ENCODE results near the gene GNG2. TPM values are rescaled to one million over a fixed set of nuclear protein-coding genes. Genes with fewer than 3 reads are reported as not detected.

Gene GNG2
- total and polyA plus RNA-seq, 2 experiments from 2014 or later: 9.9 to 14.8 TPM

DNA sequence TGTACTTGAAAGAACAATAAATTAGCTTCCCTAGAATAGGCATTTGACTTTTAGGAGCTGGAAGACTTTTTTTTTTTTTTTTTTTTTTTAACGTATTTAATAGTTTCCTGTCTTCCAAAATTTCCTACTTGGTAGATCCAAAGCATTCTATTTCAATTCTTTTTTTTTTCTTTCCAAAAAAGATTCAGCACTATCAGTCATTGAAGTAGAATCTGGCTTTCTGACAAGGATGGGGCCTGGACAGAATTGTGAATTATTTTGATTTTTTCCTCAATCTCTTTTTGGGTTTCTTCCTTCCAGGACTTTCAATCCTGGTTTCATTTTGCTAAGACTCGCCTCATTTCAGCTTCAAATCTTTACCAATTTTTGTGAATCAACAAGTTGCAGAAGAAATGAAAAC lies 21.2 kb downstream of the GNG2 start (continued):
- TF ChIP-seq, protein P1, sequence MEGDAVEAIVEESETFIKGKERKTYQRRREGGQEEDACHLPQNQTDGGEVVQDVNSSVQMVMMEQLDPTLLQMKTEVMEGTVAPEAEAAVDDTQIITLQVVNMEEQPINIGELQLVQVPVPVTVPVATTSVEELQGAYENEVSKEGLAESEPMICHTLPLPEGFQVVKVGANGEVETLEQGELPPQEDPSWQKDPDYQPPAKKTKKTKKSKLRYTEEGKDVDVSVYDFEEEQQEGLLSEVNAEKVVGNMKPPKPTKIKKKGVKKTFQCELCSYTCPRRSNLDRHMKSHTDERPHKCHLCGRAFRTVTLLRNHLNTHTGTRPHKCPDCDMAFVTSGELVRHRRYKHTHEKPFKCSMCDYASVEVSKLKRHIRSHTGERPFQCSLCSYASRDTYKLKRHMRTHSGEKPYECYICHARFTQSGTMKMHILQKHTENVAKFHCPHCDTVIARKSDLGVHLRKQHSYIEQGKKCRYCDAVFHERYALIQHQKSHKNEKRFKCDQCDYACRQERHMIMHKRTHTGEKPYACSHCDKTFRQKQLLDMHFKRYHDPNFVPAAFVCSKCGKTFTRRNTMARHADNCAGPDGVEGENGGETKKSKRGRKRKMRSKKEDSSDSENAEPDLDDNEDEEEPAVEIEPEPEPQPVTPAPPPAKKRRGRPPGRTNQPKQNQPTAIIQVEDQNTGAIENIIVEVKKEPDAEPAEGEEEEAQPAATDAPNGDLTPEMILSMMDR (conservative IDR thresholded peaks at IDR 0.05; ENCODE audit: low read depth in 2 of 2): no peak
- no peak for TF ChIP-seq NANOG (IDR thresholded peaks at IDR 0.05; ENCODE audit: borderline replicate concordance)
- TF ChIP-seq POLR2AphosphoS5 (IDR thresholded peaks at IDR 0.05; ENCODE audit: low read depth): no peak
- no peak for TF ChIP-seq CREB1 (CRISPR knock-in tag; IDR thresholded peaks at IDR 0.05; ENCODE audit: low read depth)

DNA sequence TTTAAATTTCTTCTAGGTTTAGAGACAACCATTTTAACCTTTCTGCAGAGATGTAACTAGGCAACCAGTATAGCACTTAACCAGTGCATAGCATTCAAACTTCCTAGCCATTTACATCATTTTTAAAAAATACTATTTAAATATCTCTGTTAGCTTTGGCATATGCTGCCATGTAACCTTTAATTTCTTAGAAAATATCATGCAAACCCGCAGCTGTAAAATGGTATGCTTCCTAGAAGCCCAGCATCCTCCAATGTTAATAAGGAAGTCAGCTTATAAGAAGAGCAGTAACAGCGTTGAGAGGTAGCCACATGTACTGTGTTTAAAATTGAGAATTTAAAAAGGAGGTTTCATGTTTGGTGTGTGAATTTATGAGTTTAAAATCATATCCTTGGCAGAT lies 22.8 kb downstream of the GNG2 start:
- no peaks in the 10 kb centered on the region for H3K4me1 ChIP-seq (ENCODE audit: insufficient read depth)
- Mint-ChIP-seq H3K27ac (no peak overlapping the region), H3K9me3 (no peaks in the 10 kb centered on the region), H3K36me3 (ENCODE audit: low read depth) (no peaks in the 10 kb centered on the region), H3K27me3 (ENCODE audit: insufficient read depth, low read depth, poor library complexity) (no peaks in the 10 kb centered on the region), H3K4me1 (no peaks in the 10 kb centered on the region; the same call in 2 of the 3 replicates), H3K4me3 (no peak overlapping the region)
- no peaks in the 10 kb centered on the region for H3F3A ChIP-seq (replicated peaks; ENCODE audit: low read depth)
- H3K79me2 ChIP-seq (replicated peaks; ENCODE audit: insufficient read depth): no peaks in the 10 kb centered on the region
- no peak overlapping the region for H2AFZ ChIP-seq
- H3K27me3 ChIP-seq (ENCODE audit: insufficient read depth): no peaks in the 10 kb centered on the region
- ATAC-seq (no peak), DNase-seq (ENCODE audit: low spot score) (no peak)
- H3K9me2 ChIP-seq (ENCODE audit: insufficient read depth): no peaks in the 10 kb centered on the region
- H3K4me2 ChIP-seq: no peak overlapping the region
- no peaks in the 10 kb centered on the region for H4K20me1 ChIP-seq (replicated peaks; ENCODE audit: insufficient read depth)
- no peaks in the 10 kb centered on the region for H3K36me3 ChIP-seq (ENCODE audit: insufficient read depth)
- H3K27ac ChIP-seq (ENCODE audit: low read depth): no peak overlapping the region
- H3K4me3 ChIP-seq: no peak overlapping the region
- TF ChIP-seq, protein P1 (conservative IDR thresholded peaks at IDR 0.05; ENCODE audit: low read depth in 2 of 2): no peak
- TF ChIP-seq NANOG (IDR thresholded peaks at IDR 0.05; ENCODE audit: borderline replicate concordance) (no peak), EZH2 (IDR thresholded peaks at IDR 0.05; ENCODE audit: low read depth, unreplicated experiment) (no peak), STAT1 (IDR thresholded peaks at IDR 0.05; ENCODE audit: unreplicated experiment) (no peak), ZNF114 (CRISPR knock-in tag; IDR thresholded peaks at IDR 0.05) (no peak), POLR2AphosphoS5 (IDR thresholded peaks at IDR 0.05; ENCODE audit: low read depth) (no peak), CREB1 (CRISPR knock-in tag; IDR thresholded peaks at IDR 0.05; ENCODE audit: low read depth) (no peak)
- TF ChIP-seq, protein P2, sequence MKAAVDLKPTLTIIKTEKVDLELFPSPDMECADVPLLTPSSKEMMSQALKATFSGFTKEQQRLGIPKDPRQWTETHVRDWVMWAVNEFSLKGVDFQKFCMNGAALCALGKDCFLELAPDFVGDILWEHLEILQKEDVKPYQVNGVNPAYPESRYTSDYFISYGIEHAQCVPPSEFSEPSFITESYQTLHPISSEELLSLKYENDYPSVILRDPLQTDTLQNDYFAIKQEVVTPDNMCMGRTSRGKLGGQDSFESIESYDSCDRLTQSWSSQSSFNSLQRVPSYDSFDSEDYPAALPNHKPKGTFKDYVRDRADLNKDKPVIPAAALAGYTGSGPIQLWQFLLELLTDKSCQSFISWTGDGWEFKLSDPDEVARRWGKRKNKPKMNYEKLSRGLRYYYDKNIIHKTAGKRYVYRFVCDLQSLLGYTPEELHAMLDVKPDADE (IDR thresholded peaks at IDR 0.05): no peak
- TF ChIP-seq, protein P3, sequence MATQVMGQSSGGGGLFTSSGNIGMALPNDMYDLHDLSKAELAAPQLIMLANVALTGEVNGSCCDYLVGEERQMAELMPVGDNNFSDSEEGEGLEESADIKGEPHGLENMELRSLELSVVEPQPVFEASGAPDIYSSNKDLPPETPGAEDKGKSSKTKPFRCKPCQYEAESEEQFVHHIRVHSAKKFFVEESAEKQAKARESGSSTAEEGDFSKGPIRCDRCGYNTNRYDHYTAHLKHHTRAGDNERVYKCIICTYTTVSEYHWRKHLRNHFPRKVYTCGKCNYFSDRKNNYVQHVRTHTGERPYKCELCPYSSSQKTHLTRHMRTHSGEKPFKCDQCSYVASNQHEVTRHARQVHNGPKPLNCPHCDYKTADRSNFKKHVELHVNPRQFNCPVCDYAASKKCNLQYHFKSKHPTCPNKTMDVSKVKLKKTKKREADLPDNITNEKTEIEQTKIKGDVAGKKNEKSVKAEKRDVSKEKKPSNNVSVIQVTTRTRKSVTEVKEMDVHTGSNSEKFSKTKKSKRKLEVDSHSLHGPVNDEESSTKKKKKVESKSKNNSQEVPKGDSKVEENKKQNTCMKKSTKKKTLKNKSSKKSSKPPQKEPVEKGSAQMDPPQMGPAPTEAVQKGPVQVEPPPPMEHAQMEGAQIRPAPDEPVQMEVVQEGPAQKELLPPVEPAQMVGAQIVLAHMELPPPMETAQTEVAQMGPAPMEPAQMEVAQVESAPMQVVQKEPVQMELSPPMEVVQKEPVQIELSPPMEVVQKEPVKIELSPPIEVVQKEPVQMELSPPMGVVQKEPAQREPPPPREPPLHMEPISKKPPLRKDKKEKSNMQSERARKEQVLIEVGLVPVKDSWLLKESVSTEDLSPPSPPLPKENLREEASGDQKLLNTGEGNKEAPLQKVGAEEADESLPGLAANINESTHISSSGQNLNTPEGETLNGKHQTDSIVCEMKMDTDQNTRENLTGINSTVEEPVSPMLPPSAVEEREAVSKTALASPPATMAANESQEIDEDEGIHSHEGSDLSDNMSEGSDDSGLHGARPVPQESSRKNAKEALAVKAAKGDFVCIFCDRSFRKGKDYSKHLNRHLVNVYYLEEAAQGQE (IDR thresholded peaks at IDR 0.05; ENCODE audit: unreplicated experiment): no peak
- TF ChIP-seq, protein P4, sequence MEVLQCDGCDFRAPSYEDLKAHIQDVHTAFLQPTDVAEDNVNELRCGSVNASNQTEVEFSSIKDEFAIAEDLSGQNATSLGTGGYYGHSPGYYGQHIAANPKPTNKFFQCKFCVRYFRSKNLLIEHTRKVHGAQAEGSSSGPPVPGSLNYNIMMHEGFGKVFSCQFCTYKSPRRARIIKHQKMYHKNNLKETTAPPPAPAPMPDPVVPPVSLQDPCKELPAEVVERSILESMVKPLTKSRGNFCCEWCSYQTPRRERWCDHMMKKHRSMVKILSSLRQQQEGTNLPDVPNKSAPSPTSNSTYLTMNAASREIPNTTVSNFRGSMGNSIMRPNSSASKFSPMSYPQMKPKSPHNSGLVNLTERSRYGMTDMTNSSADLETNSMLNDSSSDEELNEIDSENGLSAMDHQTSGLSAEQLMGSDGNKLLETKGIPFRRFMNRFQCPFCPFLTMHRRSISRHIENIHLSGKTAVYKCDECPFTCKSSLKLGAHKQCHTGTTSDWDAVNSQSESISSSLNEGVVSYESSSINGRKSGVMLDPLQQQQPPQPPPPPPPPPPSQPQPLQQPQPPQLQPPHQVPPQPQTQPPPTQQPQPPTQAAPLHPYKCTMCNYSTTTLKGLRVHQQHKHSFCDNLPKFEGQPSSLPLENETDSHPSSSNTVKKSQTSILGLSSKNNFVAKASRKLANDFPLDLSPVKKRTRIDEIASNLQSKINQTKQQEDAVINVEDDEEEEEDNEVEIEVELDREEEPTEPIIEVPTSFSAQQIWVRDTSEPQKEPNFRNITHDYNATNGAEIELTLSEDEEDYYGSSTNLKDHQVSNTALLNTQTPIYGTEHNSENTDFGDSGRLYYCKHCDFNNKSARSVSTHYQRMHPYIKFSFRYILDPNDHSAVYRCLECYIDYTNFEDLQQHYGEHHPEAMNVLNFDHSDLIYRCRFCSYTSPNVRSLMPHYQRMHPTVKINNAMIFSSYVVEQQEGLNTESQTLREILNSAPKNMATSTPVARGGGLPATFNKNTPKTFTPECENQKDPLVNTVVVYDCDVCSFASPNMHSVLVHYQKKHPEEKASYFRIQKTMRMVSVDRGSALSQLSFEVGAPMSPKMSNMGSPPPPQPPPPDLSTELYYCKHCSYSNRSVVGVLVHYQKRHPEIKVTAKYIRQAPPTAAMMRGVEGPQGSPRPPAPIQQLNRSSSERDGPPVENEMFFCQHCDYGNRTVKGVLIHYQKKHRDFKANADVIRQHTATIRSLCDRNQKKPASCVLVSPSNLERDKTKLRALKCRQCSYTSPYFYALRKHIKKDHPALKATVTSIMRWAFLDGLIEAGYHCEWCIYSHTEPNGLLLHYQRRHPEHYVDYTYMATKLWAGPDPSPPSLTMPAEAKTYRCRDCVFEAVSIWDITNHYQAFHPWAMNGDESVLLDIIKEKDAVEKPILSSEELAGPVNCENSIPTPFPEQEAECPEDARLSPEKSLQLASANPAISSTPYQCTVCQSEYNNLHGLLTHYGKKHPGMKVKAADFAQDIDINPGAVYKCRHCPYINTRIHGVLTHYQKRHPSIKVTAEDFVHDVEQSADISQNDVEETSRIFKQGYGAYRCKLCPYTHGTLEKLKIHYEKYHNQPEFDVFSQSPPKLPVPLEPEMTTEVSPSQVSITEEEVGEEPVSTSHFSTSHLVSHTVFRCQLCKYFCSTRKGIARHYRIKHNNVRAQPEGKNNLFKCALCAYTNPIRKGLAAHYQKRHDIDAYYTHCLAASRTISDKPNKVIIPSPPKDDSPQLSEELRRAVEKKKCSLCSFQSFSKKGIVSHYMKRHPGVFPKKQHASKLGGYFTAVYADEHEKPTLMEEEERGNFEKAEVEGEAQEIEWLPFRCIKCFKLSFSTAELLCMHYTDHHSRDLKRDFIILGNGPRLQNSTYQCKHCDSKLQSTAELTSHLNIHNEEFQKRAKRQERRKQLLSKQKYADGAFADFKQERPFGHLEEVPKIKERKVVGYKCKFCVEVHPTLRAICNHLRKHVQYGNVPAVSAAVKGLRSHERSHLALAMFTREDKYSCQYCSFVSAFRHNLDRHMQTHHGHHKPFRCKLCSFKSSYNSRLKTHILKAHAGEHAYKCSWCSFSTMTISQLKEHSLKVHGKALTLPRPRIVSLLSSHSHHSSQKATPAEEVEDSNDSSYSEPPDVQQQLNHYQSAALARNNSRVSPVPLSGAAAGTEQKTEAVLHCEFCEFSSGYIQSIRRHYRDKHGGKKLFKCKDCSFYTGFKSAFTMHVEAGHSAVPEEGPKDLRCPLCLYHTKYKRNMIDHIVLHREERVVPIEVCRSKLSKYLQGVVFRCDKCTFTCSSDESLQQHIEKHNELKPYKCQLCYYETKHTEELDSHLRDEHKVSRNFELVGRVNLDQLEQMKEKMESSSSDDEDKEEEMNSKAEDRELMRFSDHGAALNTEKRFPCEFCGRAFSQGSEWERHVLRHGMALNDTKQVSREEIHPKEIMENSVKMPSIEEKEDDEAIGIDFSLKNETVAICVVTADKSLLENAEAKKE (CRISPR knock-in tag; IDR thresholded peaks at IDR 0.05): no peak
